ENCODE data around the gene LIPC.

LIPC gene

DNA sequence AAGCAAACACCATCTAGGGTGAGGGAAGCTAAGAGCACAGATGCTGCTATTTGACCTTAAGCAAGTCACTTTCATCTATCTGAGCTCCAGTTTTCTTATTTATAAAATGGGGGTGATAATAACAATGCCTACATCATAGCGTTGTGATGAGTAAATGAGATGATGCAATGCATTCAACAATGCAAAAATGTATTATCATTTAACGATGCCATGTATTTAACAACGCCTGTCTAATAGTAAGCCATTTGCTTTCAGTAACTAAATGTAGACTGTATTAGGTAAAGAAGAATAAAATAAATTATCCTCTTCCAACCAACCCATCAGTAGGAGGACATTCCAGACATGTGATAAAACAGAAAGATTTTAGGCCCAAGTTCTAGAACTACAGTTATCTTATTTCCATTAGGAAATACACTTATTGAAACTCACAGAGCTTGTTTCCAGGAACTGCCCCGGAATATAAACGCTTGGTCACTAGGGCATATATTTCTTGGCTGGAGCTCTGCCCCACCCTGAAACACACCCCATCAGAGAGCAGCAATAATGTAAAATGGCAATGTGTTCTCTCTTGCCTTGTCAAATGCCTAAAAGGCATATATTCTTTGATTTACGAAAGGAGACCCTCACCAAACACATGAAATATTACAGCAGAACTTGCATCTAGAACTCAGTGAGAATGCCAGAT, 128.3 kb downstream of the LIPC start:
- no peak for DNase-seq

DNA sequence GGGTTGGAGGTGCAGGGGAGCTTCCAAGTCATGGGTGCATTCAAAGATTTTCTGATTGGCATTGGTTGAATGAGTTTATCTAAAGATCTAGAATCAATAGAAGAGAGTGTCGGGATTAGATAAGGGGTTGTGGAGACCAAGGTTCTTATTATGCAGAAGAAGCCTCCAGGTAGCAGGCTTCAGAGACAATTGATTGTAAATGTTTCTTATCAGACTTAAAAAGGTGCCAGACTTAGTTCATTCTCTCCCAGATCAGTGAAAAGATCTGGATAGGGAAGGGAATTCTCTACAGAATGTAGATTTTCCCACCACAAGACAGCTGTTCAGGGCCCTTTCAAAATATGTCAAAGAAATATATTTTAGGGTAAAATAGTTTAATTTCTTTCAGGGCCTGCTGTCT, 129.5 kb downstream of the LIPC start:
- DNase-seq, result no peak

DNA sequence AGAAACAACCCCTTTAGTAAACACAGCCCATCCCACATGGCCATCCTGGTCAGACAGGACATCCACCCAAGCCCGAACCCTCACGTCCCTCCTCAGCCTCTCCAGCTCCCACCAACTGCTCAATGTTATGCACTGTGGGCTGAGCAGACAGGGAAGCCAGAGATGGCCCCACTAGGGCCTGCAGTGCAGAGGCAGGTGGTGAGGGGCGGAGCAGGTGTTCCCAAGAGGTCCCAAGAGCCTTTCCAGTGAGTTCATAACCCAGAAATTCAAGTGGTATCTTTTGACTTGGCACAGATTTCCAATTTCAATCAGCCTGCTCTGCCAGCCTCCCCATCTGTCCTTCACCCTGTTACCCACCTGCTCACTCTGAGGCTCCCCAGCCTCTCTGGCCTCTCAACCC, 130.3 kb downstream of the LIPC start:
- no peak for DNase-seq

DNA sequence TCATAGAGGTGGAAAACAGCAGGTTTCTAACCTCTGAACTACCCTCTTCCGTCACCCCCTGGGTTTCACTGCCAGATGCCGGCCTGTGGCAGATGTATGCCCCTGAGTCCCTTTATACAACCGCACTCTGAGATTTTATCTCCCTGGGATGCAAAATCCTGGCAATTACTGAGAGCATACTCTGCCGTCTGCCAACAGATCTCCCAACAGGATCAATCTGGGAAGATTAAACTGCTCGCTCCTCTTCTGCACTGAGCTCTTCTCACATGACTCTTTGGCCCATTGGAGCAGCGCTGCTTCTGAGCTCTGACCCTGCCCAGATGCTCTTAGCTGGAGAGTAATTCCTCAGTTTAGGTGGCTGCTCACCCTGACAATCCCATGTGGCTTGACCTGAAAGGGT, 133.2 kb downstream of the LIPC start:
- DNase-seq, result no peak

DNA sequence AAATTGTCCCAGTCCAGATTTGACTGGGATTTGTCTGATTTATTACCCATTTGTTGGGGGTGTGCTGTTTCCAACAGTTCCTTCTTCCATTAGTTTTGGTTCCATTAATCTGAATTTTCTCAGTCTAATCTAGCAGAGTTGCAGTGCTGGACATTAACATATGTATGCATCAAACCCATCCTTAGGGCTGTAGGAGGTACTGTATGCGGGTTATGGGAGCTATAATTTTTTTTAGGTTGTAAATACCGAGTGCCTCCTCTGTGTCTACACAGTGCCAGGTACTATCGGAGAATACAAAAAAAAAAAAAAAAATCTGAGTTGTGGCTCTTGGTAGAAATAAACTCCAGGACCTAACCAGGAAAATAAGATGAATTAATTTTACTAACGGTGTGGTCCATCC, 133.8 kb downstream of the LIPC start:
- no peak for DNase-seq

DNA sequence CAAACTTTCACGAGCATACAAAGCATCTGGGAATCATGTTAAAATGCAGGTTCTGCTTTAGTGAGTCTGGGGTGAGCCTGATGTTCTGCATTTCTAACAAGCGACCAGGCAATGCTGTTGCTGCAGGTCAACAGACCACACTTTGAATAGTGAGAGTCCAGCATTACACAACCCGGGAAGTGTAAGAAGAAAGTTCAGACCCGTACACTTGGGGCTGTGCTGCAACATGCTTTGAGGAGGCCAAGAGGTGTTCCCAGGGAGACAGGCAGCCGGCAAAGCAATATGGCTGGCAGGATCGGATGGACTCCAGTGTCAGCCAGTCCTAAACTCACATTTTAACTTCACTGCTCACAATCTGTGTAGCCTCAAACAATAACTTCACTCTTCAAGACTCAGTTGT, 134.2 kb downstream of the LIPC start:
- DNase-seq, result no peak

DNA sequence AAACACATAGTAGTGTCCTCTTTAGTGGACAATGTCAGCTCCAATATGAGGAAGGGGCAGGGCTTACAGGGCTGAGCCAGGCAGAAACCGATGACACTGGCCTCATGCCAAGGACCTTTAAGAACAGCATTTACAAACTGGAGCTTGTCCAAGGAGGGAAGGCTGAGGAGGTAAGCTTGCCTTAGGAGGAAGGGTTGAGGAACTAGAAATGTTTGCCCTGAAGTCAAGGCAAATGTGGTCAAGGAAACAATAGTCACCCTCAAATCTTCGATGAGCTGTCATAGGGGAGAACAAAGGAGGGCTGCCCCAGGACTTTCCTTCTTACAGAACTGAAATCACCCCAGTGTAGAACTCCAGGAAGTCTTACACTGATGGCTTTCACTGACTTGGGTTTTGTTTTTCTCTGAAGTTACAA, 136.4 kb downstream of the LIPC start:
- DNase-seq, result no peak

DNA sequence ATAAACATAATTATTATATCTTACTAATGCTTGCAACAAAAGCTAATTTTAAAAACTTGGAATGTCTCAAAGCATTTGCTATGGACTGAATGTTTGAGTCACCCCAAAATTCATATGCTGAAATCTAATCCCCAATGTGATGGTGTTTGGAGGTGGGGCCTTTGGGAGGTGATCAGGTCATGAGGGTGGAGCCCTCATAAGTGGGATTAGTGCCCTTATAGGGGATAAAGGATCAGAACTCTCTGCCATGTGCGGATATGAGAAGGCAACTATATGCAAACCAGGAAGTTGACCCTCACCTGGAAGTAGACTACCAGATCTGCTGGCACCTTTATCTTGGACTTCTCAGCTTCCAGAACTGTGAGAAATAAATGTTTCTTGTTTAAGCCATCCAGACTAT, 137.7 kb downstream of the LIPC start:
- no peak for DNase-seq

DNA sequence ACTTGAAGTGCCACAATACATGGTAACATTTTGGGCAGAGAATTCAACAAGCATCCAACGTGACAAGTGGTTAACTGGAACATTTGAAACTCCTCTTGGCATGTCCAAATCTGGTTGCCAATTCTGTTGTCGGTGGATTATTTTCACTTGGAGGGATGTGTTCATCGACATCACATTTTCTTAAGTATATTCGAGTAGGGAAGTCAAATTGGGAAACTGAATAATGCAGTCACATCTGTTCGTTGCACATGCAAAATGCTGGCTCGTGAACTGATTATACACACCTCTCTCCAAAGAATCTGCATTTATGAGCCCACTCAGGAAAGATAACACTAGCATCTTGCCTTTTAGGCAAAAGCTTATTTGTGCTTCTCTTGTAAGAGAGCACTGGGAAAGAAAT, 139.7 kb downstream of the LIPC start:
- DNase-seq, result no peak

DNA sequence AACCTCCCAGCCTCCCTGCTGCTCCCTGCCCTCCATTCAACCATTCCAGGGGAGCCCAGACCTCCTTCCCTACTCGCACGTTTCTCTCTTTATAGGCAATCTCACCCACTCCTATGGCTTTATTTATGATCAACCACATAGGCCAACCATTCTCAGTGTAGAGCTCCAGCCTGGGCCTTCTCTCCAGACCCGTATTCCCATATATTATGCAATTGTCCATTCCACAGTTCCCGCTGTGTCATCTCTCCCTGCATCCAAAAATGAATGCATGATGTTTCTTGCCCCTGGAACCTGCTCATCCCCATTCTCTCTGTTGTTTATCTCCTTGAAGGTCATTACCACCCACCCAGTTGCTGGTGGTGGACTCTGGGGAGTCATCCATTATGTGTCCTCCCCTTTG, 140.7 kb downstream of the LIPC start:
- DNase-seq, result no peak

DNA sequence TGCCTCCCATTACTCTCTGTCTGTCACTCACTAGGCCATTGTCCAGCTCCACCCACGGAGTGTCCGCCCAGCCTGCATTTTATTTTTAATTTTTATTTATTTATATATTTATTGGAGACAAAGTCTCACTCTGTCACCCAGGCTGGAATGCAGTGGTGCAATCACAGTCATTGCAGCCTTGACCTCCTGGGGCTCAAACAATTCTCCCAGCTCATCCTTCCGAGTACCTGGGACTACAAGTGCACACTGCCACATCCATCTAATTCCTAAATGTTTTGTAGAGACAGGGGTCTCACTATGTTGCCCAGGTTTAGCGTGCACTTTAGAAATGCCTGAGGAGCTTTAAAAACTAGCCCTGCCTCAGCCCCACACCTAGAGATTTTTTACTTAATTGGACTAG, 141.5 kb downstream of the LIPC start:
- DNase-seq, result no peak

DNA sequence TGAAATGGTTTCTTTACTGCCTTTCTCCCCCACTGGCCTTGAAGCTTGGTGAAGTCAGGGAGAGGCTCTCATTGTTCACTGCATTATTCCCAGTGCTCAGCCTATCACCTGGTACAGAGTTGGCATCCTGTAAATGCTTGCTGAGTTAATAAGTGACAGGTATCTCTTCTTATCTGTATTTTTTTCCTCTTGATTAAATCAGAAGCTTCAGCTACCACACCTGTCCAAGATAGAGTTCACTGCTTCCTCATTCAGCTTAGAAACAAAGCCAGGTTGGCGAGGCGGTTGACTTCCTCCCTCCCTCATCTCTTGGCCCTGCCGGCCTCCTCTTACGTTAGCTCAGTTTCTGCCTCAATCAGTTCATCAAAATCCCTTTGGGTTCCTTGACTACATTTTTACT, 142.8 kb downstream of the LIPC start:
- DNase-seq, result no peak

DNA sequence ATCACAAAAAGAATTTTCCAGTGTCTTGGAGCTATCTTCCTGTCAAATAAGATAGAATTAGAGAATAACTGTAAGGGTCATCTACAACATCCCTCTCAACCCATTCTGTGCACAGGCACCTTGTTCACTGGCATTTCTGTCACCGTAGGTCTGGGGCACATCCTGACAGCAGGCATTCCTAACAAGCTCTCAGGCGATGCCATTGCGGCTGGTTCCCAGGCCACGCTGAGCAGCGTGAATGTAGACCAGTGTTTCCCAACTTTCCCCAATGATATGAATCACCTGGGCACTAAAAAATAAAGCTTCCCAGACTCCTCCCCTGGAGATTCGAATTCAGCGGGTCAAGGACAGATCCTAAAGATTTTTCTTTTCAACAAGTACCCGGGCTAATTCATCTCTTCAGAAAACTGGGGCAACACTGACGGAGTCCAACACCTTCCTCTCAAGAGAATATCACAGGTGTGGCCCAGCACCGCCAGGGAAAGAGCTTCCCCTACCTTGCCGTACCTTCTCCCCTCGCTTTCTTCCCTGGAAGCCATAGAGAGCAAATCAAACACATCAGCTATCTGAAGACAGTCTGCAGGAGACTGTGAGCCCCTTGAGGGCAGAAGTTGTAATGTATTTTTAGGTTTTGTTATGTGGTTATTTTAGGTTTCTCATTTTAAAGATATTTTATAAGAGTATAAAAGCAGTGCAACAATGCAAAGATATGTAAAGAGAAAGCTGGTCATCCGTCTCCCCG, 143.4 kb downstream of the LIPC start:
- DNase-seq, result no peak

DNA sequence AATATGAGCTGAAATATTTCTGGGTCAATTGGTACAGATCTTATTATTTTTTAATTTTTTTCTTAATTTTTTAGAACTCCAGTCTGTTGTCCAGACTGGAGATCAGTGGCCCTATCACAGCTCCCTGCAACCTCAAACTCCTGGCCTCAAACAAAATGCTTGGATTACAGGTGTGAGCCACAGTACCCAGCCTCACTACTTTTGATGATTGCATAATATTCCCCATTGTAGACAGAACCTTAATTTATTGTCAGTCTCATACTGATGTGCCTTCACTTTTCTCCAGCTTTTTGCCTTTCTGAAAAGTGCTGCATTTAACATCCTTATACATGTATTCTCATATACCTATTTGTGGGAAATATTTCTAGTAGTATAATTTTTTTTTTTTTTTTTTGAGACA, 144.9 kb downstream of the LIPC start:
- no peak for DNase-seq

DNA sequence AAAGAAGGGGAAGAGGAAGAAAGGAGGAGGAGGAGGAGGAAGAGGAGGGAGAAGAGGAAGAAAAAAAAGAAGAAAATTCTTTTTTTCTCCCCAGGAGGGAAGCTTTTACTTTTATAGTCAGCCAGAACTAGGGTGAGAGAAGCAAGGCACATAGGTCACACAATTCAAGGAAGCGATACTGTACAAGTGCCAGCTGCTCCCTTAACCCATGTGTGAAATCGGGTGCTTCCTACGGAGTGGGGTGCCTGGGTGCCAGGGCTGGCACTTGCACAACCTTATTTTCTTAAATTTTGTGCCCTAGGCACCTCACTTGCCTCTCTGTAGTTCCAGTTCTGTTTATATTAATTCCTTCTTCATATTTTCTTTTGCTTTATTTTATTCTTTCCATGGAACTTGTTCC, 150.4 kb downstream of the LIPC start:
- no peak for DNase-seq

DNA sequence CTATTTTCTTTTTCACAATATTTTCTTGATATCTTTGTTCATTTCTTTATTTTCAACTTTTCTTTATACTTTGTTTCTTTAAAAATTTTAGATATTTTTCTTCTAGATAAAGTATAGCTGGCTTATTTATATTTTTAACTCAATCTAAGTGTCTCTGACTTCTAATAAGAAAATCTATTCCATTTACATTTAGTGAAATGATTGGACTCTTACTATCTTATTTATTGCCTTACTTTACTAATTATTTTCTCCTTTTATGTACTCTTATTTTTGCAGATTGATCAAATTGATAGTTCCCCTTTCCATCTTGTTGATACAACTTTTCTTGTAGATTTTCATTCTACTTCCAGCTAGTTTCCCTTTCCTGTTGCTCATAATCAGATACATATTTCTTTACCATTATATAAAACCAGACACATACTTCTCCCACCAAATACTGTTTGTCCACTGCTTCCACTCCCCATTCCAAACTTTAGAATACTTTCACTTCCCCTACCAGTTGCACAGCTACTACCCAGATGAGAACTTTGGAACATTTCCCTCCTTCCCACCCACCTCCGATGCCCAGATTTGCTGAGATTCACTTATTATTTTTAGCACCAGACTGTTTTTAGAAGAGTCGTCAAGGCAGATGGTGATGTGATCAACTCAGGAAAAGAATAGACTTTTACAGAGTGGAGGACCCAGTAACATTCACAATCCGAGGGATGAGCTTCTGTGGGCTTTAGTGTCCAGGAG, 151.5 kb downstream of the LIPC start:
- no peak for DNase-seq

DNA sequence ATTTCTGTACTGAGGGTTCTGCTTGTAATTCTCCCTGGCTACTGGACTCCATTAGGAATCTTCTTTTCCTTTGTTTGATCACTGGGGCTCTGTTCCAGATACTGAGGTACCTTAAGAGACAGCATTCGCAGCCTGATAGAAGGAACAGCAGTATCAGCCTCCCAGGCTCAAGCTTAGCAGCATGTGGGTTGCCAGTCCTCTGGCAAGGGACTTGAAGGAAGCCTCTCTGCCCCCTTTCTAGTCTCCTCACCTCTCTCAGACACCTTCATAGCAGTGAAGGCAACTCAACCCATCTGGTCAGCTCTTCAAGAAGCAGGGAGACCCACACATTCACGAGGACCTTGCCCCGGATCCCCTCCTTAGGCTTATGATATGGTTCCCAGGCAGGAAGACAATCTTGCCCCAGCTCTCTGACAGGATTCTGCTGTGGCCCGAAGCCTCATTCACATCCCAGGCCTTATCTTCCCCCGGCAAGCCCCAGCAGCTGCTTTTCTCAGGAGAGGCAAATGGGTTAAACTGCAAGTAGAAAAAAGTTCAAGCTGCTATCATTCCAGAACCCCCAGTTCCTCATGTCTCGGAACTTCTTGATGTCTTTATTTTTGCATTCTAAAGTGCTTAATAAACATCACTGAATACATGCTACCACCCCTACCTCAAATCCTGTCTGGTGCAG, 153.1 kb downstream of the LIPC start:
- DNase-seq, result no peak

DNA sequence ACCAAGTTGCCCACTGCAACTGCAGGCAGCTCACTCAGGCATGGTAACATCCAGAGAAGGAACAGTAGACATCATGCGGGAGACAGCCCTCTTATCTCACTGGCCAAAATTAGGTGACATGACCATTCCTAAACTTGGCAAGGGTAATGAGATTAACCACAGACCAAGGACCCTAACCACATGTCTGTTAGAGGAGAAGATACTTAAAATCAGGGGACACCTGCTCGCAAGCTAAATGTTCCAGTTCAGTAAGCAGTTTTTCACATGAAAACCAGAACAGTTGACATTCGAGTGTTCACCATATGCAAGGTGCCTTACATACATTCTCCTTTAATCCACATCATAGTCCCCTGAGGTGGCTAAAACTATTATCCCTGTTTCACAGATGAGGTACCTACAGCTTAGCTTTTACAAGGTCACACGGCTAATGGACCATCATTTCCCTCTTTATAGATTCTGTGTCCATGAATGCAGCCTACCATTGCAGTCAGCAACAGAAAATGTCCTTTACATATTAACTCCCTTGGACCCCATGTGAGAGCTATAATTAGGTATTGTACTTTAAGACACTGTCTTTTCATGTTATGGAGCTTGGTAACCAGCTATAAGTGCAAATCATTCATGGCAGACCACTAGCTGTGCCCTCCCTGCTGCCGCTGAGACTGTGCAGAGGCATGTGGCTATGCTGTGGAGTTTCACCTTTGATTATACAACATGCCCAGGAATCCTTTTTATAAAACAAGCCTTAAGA, 154.1 kb downstream of the LIPC start:
- DNase-seq, result no peak

DNA sequence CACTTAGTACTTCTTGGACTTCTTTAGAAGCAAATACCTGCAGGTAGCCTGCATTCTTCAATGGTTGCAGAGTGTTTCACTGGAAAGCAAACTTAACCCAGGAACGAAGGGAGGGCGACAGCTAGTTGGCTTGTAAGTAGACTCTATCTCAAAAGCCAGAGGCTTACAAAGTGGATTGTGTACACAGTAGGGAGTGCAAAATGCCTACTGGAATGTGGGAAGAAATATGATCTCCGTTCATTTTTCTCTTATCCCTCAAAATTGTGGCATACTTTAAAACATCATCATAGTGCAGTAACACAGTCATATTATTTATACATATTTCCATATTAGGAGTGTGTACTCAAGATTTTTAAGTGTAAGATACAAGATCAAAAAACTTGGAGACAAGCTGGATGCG, 155.7 kb downstream of the LIPC start:
- no peak for DNase-seq

DNA sequence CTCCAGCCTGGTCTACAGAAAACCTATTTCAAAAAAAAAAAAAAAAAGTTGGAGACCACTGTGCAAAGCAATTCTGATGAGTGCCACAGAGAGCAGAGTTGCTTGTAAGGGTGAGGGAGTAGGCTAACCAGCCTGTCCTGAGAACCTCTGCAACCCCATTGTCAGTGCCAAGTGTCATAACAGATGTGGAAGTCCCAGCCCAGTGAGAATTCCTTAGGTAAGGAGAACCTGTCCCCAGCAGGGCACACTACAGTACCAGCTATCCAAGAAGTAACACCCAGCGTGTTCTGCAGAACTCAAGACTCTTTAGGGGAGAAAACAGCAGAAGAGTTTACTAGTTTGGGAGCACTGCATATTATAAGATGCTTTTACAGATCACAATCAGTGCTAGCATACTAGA, 156.3 kb downstream of the LIPC start:
- no peak for DNase-seq

DNA sequence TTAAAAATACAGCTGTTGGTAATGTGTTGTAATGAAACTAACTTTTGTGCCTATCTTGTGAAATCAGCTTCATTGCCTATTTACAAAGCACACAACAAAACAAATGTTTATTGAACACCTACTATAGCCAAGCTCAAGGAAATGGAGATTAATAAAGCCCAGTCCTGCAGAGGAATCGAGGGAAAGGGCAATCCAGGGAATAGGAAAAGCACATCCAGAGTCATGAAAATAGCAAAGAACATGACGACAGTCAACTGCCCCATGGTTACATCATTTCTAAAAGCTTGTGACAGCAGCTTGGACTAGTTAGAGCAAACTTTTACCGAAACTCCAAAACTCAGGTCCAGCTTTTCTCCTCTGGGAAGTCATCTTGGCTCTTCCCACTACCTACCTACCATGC, 157.3 kb downstream of the LIPC start:
- DNase-seq, result no peak

DNA sequence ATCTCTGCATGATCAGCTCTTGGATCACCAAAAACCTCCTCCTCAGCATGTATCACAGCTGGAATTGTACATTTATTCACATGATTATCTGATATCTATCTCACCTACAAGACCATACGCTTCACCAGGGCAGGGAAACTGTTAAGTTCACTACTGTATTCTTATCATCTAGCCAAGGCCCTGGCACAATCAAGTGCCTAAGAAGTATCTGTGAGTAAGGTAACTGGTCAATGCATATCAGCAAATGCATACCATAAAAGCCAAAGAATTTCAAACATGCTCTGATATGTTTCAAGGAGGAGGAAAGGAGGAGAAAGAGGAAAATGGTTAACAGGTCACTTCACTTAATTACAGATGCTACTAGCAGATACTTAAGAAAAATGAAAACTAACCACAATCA, 158.4 kb downstream of the LIPC start:
- DNase-seq, result no peak

DNA sequence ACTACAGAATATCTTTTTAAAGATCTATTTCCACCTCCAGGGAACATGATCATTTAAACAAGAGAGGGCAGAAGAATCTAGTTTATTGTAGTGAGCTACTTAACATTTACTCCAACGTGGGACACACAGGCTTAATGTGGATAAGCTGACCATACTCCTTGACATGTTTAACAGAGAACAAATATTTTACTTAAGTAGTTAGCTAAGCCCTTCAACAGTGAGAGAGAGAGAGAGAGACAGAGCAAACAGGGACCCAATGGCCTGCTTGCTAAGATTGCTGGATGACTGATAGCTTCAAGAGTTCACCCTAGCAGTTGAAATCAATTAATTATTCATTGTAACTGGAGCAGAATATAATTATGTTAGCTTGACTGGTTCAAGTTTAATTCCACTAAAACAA, 159.1 kb downstream of the LIPC start:
- no peak for DNase-seq

Measured in stimulated activated CD8-positive, alpha-beta memory T cell treated with anti-CD3 and anti-CD28 coated beads, Interleukin-4, amount 100 ng/mL, for 48 hours (primary cell).